T-helper 2 cell treated with Interferon-gamma antibody and Interleukin-4, amounts not matched to agents 100 ng/mL and 5 ng/mL, for 36 hours (primary cell): Measurements from ENCODE around the gene ATCAY. TPM values are rescaled to one million over a fixed set of nuclear protein-coding genes. Genes with fewer than 3 reads are reported as not detected.
"Not testable (repeated sequence)": the region's sequence is repeated elsewhere in the genome, so short reads cannot be mapped to it uniquely, and the experiment has no call there.

ENCODE experiments used
- intact Hi-C: fragments of 100-400 bp; cut with micrococcal nuclease; formaldehyde crosslinking; loops from one replicate; pipeline ENCODE4 v1.15.1; 2023
- total RNA-seq: library from RNA; stranded (reverse); gene quantifications from 2 replicates; pipeline ENCODE4 v1.2.3, GENCODE V29; 2022

The ATCAY gene
- total RNA-seq, 1 donor from 2014 or later: not detected

DNA sequence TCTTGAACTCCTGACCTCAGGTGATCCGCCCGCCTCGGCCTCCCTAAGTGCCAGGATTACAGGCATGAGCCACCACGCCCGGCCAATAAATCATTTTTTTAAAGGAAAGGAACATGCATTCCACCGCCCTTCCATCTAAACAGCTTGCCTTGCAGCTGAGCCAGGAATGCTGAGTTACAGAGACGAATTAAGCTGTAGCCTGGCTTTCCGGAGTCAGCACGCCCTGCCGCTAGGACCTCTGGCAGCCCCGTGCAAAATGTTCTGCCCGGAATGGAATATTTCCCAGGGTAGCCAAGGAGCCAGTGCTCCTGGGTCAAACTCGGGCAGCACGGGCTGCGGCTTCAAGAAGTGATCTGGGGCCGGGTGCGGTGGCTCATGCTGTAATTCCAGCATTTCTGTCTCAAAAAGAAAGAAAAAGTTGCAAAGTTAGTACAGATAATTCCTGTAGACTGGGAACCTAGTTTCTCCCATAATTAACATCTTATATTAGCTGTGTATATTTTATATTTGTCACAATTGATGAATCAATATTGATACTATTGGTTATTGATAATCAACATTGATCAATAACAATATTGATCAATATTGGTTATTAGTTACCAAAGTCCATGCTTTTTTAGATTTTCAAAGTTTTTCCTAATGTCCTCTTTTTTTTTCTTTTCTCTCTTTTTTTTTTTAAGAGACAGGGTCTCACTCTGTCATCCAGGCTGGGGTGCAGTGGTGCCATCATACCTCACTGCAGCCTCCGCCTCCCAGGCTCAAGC is 19.2 kb downstream of the ATCAY start:
- intact Hi-C loops: no loop called here

DNA sequence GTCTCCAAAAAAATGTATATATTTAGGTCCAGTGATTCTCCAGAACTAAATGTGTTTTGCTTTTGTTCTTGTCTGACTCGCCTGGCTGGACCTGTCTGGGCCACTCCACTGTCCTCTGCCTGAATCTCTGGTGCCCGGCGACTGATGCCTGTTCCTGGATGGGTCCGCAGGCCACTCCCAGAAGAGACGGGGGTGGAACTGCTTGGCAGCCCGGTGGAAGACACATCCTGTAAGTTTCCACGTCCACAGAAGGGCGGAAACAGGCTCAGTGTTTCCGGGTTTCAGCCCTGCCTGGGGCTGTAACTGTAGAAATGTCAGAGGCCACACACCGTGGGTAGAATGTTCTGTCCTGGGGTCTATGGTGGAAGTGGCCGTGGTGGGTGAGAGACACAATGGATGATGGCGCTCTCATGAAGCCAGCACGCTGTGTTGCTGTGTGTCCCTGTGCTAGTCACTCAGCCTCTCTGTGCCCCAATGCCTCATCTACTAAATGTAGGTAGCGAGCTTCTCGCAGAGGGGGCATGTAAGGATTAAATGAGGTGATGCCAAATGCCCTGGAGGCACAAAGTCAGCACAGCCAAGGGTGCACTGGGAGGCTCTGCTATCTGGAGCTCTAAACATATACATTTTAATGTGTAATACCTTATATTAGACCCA is 22.0 kb downstream of the ATCAY start:
- intact Hi-C loops: no loop called here

- intact Hi-C loops: no loop called here
Measured at GRCh38 chr19:3904233-3904632, 23.7 kb downstream of the ATCAY start.

- intact Hi-C loops: no loop called here
Measured at GRCh38 chr19:3907626-3908265, 27.3 kb downstream of the ATCAY start.

DNA sequence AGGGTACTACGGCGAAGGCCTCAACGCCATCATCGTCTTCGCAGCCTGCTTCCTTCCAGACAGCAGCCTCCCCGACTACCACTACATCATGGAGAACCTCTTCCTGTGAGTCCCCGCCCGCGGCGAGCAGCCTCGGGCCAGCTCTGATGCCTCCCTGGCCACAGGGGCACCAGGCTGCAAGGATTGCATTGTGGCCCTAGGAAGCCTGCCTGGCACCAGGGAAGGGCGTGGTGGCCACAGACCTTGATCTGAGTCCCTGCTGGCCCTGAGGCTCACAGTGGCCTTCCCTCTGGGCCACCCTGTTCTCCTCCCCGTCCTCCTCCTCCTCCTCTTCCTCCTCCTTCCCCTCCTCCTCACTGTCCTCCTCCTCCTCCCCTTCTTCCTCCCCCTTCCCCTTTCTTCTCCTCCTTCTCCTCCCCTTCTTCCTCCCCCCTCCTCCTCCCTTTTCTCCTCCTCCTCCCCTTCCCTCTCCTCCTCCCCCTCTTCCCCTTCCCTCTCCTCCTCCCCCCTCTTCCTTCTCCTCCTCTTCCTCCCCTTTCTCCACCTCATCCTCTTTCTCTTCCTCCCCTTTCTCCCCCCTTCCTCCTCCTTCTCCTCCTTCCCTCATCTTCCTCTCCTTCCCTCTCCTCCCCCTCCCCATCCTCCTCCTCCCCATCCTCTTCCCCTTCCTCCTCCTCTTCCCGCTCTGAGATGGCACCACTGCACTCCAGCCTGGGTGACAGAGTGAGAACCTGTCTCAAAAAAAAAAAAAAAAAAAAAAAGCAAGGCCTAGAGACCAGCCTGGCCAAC is 28.0 kb downstream of the ATCAY start:
- intact Hi-C loops: no loop called here

DNA sequence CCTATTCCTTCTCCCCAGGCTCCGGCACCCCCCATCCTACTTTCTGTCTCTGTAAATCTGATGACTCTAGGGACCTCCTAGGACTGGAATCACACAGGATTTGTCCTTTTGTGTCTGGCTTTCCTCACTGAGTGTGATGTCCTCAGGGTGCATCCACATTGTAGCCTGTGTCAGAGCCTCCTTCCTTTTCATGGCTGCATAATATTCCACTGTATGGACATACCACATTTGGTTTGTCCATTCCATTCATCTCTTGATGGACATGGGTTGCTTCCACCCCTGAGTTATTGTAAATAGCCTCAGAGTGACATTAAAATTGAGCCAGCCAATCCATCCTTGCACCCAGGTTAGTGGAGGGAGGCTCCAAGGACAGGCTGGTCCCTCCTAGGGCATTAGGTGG is 29.6 kb downstream of the ATCAY start:
- intact Hi-C loops: no loop called here

DNA sequence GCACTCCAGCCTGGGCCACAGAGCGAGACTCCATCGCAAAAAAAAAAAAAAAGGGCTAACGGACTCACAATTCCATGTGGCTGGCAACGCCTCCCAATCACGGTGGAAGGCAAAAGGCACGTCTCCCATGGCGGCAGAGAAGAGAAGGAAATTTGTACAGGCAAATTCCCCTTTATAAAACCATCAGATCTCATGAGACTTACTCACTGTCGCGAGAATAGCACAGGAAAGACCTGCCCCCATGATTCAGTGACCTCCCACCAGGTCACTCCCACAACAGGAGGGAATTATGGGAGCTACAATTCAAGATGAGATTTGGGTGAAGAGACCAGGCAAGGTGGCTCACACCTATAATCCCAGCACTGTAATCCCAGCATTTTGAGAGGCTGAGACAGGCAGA is 33.7 kb downstream of the ATCAY start:
- intact Hi-C loops: no loop called here

- intact Hi-C loops: no loop called here
Measured at GRCh38 chr19:3916033-3916432, 35.5 kb downstream of the ATCAY start.

DNA sequence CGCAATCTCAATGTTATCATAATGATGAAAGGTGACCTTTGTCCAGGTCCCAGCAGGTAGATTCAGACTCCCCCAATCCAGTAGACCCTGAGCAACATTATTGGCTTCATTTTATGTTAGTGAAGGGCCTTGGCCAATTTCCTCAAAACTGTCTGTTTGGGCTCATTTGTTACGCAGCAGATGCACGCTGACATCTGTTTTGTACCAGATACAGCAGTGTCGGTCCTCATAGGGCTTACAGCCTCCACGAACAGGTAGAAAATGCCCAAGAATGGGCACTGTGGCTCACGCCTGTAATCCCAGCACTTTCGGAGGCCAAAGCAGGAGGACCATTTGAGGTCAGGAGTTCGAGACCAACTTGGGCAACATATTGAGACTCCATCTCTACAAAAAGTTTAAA is 39.3 kb downstream of the ATCAY start:
- intact Hi-C loops: no loop called here

DNA sequence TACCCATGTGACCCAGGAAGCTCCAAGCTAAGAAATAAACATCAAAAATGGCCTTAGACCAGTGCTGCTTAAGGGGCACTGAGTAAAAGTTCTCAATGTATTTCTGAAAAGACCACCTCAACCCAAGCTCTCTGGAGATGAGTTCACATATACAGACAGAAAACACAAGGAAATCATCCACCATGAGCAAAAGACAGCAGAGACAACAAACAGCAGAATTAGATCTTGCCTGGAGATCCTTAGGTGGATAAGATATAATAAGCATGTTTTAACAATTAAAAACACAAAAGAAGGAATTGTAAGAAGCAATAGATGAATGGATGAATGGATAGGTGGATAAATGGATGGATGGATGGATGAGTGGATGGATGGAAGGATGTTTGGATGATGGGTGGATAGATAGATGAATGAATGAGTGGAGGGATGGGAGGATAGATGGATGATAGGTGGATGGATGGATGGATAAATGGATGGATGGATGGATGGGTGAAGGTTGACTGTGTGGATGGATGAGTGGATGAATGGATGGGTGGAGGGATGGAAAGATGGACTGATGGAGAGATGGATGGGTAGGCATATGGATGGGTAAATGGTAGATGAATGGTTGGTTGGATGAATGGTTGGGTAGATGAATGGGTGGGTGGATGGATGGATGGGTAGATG is 42.7 kb downstream of the ATCAY start:
- intact Hi-C loops: no loop called here

GRCh38 chr19:3923912-3924311 is 43.4 kb downstream of the ATCAY start:
- intact Hi-C loops: no loop called here

GRCh38 chr19:3931041-3931440 is 50.6 kb downstream of the ATCAY start:
- intact Hi-C loops: no loop called here

GRCh38 chr19:3932931-3933810 is 52.7 kb downstream of the ATCAY start, which contains the start of gene NMRK2:
Gene NMRK2 (plus strand): TSS chr19:3933069. CDS start chr19:3933672, 603 bp downstream.
- intact Hi-C loops: no loop called here

- intact Hi-C loops: no loop called here
Measured at GRCh38 chr19:3936506-3937442, 56.3 kb downstream of the ATCAY start.

DNA sequence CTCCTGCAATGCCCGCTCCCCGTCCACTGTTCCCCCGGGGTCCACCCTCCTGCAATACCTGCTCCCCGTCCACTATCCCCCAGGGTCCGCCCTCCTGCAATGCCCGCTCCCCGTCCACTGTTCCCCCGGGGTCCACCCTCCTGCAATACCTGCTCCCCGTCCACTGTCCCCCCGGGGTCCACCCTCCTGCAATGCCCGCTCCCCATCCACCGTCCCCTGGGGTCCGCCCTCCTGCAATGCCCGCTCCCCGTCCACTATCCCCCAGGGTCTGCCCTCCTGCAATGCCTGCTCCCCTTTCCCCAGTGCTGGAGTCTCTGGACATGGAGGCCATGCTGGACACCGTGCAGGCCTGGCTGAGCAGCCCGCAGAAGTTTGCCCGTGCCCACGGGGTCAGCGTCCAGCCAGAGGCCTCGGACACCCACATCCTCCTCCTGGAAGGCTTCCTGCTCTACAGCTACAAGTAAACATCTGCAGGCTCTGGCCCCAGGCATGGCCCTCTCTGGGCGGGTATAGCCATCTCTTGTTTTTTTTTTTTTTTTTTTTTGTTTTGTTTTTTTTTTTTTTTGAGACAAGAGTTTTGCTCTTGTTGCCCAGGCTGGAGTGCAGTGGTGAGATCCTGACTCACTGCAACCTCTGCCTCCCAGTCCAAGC is 57.9 kb downstream of the ATCAY start:
- intact Hi-C loops: not testable (repeated sequence)

DNA sequence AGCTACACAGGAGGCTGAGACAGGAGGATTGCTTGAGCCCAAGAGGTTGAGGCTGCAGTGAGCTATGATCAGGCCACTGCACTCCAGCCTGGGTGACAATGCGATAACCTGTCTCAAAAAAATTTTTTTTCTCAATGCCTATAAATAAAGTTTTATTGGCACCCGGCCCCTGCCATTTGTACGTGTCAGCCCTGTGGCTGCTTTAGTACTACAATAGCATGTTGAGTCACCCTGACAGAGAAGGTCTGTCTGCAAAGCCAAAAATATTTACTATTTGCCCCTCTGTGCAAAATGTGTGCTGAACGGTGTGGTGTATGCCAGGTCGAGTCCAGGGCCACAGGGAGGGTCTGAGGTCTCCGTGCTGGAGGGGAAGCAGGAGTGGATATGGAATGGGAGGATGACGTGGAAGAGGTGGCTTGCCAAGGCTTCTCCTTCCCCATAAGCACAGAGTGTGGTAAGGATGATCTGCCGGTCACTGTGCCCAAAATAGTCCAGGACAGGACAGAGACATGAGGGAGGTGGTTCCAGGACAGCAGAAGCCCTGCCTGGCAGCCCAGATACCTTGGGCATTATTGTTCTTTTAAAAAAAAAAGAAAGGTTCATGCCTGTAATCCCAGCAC is 62.4 kb downstream of the ATCAY start:
- intact Hi-C loops: no loop called here

DNA sequence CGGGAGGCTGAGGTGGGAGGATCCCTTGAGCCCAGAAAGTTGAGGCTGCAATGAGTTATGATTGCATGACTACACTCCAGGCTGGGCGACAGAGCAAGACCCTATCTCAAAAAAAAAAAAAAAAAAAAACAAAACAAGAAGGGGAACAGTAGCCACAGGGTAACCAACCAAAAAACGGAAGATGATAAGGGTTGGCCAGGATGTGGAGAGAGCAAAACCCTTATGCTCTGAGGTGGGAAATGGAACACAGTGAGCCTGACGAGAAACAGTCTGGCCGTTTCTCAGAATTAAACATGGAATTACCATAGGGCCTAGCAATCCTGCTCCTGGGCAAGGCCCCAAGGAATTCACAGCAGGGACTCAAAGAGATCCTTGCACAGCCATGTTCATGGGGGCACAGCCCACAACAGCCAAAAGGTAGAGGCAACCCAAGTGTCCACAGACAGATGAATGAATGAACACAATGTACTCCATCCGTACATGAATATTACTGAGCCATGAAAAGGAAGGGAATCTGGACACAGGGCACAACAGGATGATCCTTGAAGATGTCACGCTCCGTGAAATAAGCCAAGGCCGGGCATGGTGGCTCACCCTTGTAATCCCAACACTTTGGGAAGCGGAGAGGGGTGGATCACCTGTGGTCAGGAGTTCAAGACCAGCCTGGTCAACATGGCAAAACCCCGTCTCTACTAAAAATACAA is 63.7 kb downstream of the ATCAY start:
- intact Hi-C loops: no loop called here
